Measurements from ENCODE around the gene MAPRE2.

Gene MAPRE2

GRCh38 chr18:35040988-35041814 lies at the start of gene MAPRE2:
TSS of gene MAPRE2 (plus strand) at chr18:35041413. CDS start at chr18:35041540, 127 bp downstream.
- DNase-seq: peak; percentile 99

GRCh38 chr18:34991561-34991960 lies 49.7 kb upstream of the MAPRE2 start:
- no peak for DNase-seq

- DNase-seq: no peak
These were observed 47.9 kb upstream of the MAPRE2 start for GRCh38 chr18:34993289-34993688.

GRCh38 chr18:34995746-34996145 lies 45.5 kb upstream of the MAPRE2 start:
- no peak for DNase-seq

- no peak for DNase-seq
These were observed 42.6 kb upstream of the MAPRE2 start for GRCh38 chr18:34998661-34999060.

- no peak for DNase-seq
These were observed 41.4 kb upstream of the MAPRE2 start for GRCh38 chr18:34999756-35000289.

GRCh38 chr18:35000457-35000856 lies 40.8 kb upstream of the MAPRE2 start:
- no peak for DNase-seq

- DNase-seq: no peak
These were observed 39.1 kb upstream of the MAPRE2 start for GRCh38 chr18:35002120-35002519.

GRCh38 chr18:35005963-35006577 lies 35.1 kb upstream of the MAPRE2 start:
- DNase-seq: no peak

GRCh38 chr18:35010156-35010555 lies 31.1 kb upstream of the MAPRE2 start:
- no peak for DNase-seq

GRCh38 chr18:35010993-35011392 lies 30.2 kb upstream of the MAPRE2 start:
- DNase-seq: no peak

- no peak for DNase-seq
These were observed 21.3 kb upstream of the MAPRE2 start for GRCh38 chr18:35019933-35020332.

- no peak for DNase-seq
These were observed 18.7 kb upstream of the MAPRE2 start for GRCh38 chr18:35022426-35023001.

GRCh38 chr18:35024196-35024595 lies 17.0 kb upstream of the MAPRE2 start:
- DNase-seq: no peak

GRCh38 chr18:35024965-35025364 lies 16.2 kb upstream of the MAPRE2 start:
- DNase-seq: no peak

- no peak for DNase-seq
These were observed 14.7 kb upstream of the MAPRE2 start for GRCh38 chr18:35026407-35027061.

- DNase-seq: peak in 1 of 2 experiments; percentile 12
These were observed 14.0 kb upstream of the MAPRE2 start for GRCh38 chr18:35027206-35027605.

- no peak for DNase-seq
These were observed 12.7 kb upstream of the MAPRE2 start for GRCh38 chr18:35028536-35028935.

GRCh38 chr18:35029103-35029502 lies 12.1 kb upstream of the MAPRE2 start:
- DNase-seq: no peak

GRCh38 chr18:35029770-35030169 lies 11.4 kb upstream of the MAPRE2 start:
- no peak for DNase-seq

GRCh38 chr18:35030277-35030989 lies 10.8 kb upstream of the MAPRE2 start:
- no peak for DNase-seq

GRCh38 chr18:35032113-35032512 lies 9.1 kb upstream of the MAPRE2 start:
- DNase-seq: no peak

GRCh38 chr18:35038029-35038428 lies 3.2 kb upstream of the MAPRE2 start:
- DNase-seq: no peak
